Caco-2 (cell line): Measurements from ENCODE around the gene ABCA4. TPM values are rescaled to one million over a fixed set of nuclear protein-coding genes. Genes with fewer than 3 reads are reported as not detected.
"Not testable (repeated sequence)": the region's sequence is repeated elsewhere in the genome, so short reads cannot be mapped to it uniquely, and the experiment has no call there.

Experiments used
- BruUV-seq: library from RNA; stranded (reverse); fragments of 400-500 nt; replicated peaks from 2 replicates; lab custom pipeline; 2021; lab: Mats Ljungman, UMichigan
- CTCF ChIA-PET: fragments of 300-600 bp; sonication (Branson Sonifier 250); formaldehyde crosslinking; loops from one replicate; lab custom pipeline; 2022; ENCODE audit warnings: antibody characterized with exemption; lab: Charles Lee
- POLR2A ChIA-PET: fragments of 300-600 bp; sonication (Branson Sonifier 250); formaldehyde crosslinking; loops from one replicate; lab custom pipeline; 2022; ENCODE audit warnings: antibody characterized with exemption; lab: Charles Lee
- DNase-seq, 2 experiments: peaks; one replicate each; pipeline versions ENCODE4 v3.0.0 to v3.0.0-alpha.2; 2020 to 2022
- H3K27me3 ChIP-seq: replicated peaks from 2 replicates; pipeline ENCODE4 v1.6.0; 2011; ENCODE audit warnings: low read length; ENCODE audit not compliant: control insufficient read depth, insufficient read depth
- H3K36me3 ChIP-seq: 2 replicates; pipeline ENCODE4 v1.5.1; 2011; ENCODE audit warnings: low read length; ENCODE audit not compliant: control insufficient read depth, insufficient read depth
- H3K4me1 ChIP-seq: fragments of 250-450 bp; sonication (Bioruptor Pico); 2 replicates; pipeline ENCODE4 v1.5.1; 2020; ENCODE audit warnings: mild to moderate bottlenecking
- H3K4me3 ChIP-seq: 2 replicates; pipeline ENCODE4 v1.5.1; 2011; ENCODE audit warnings: low read depth, mild to moderate bottlenecking, control low read depth, low read length
- H3K9me3 ChIP-seq: fragments of 250-450 bp; sonication (Bioruptor Pico); 2 replicates; pipeline ENCODE4 v1.5.1; 2020; ENCODE audit warnings: mild to moderate bottlenecking, moderate library complexity
- H3K27ac Mint-ChIP-seq: one replicate; pipeline ENCODE4 v1.8.0; 2022; ENCODE audit warnings: mixed read lengths; ENCODE audit not compliant: unreplicated experiment
- H3K27me3 Mint-ChIP-seq: one replicate; pipeline ENCODE4 v1.8.0; 2022; ENCODE audit warnings: mixed read lengths; ENCODE audit not compliant: insufficient read depth, unreplicated experiment
- H3K36me3 Mint-ChIP-seq: one replicate; pipeline ENCODE4 v1.8.0; 2022; ENCODE audit warnings: mild to moderate bottlenecking, mixed read lengths; ENCODE audit not compliant: insufficient read depth, unreplicated experiment
- H3K4me1 Mint-ChIP-seq: one replicate; pipeline ENCODE4 v1.8.0; 2022; ENCODE audit warnings: low read depth, mixed read lengths; ENCODE audit not compliant: unreplicated experiment
- H3K4me3 Mint-ChIP-seq: one replicate; pipeline ENCODE4 v1.8.0; 2022; ENCODE audit warnings: mild to moderate bottlenecking, moderate library complexity, mixed read lengths; ENCODE audit not compliant: unreplicated experiment
- H3K9me3 Mint-ChIP-seq: one replicate; pipeline ENCODE4 v1.8.0; 2022; ENCODE audit warnings: mixed read lengths; ENCODE audit not compliant: unreplicated experiment
- CTCF ChIP-seq, 2 experiments: fragments of 200-600 bp in 1 of 2; IDR thresholded peaks; 1 replicate in 1 of 2; 2 replicates in 1 of 2; pipeline versions ENCODE4 v1.5.1 to v1.8.0; 2011 to 2022; ENCODE audit warnings: antibody characterized with exemption in 1 of 2, control low read depth in 1 of 2, inconsistent platforms in 1 of 2, low read depth in 1 of 2, low read length in 1 of 2, mild to moderate bottlenecking in 1 of 2, moderate library complexity in 1 of 2; ENCODE audit not compliant: insufficient read depth in 1 of 2, severe bottlenecking in 1 of 2, unreplicated experiment in 1 of 2
- intact Hi-C: fragments of 100-400 bp; cut with micrococcal nuclease; formaldehyde crosslinking; loops from one replicate; pipeline ENCODE4 v1.10.0; 2022; ENCODE audit not compliant: unreplicated experiment
- total RNA-seq: library from RNA; stranded (reverse); gene quantifications from 2 replicates; pipeline ENCODE4 v1.2.3, GENCODE V29; 2022

Gene ABCA4
- total RNA-seq, 1 experiment from 2014 or later = 1.8 TPM

DNA sequence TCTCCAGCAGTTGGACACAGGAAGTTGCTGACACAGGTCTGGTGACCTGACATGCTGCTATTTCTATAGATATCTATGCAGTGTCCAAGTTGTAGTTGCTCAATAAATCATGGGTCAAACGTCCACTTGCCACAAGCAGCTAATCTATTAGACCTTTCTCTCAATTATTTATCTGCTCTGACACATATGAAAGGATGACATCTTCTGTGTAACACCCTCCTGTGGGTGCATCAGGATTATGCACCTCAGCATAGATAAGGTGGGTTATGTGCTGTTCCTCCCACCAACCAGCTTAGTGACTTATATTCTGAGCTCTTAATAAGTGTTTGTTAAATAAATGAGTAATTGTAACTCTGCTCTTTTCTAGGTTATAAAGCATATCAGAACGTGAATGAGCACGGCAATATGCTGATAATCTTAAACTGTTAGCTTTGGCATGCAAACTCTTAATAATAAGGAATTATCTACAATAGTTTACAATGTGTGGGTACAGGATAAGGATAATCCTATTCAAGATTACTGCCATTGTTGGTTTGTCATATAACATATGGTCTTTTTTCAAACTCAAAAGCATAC lies 121.0 kb downstream of the ABCA4 start:
- H3K27ac Mint-ChIP-seq = no peak overlapping the region
- Histone ChIP-seq H3K4me3 (no peak overlapping the region), H3K4me1 (no peaks in the 10 kb centered on the region), H3K27me3 (no peaks in the 10 kb centered on the region), H3K36me3 (no peaks in the 10 kb centered on the region), H3K9me3 (no peaks in the 10 kb centered on the region)
- CTCF ChIA-PET = no interaction called here
- peaks cover 3% of the 10 kb centered on the region for H3K27me3 Mint-ChIP-seq
- no peak for DNase-seq
- no peak overlapping the region for H3K4me3 Mint-ChIP-seq
- intact Hi-C loops = no loop called here
- H3K9me3 Mint-ChIP-seq = no peaks in the 10 kb centered on the region
- H3K4me1 Mint-ChIP-seq = no peaks in the 10 kb centered on the region
- BruUV-seq = no TSS peak
- POLR2A ChIA-PET = no interaction called here
- no peaks in the 10 kb centered on the region for H3K36me3 Mint-ChIP-seq
- TF ChIP-seq CTCF (IDR thresholded peaks at IDR 0.05; ENCODE audit: insufficient read depth in 1 of 2, low read depth in 1 of 2, low read length in 1 of 2, severe bottlenecking in 1 of 2, unreplicated experiment in 1 of 2) = no peak

DNA sequence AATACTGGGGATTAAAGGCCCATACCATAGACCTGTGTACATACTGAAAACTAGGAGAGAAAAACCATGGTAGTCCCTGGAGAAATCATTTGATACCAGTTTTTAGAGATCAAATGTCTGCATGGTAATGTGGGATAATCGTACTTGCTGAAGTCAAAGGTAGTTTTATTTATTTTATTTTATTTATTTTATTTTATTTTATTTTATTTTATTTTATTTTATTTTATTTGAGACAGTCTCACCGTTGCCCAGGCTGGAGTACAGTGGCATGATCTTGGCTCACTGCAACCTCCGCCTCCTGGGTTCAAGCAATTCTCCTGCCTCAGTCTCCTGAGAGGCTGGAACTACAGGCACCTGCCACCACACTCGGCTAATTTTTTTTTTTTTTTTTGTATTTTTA lies 122.4 kb downstream of the ABCA4 start:
- intact Hi-C loops, H3K9me3 Mint-ChIP-seq, H3K4me1 Mint-ChIP-seq, POLR2A ChIA-PET, CTCF ChIA-PET, DNase-seq, H3K27ac Mint-ChIP-seq, H3K27me3 ChIP-seq, H3K9me3 ChIP-seq, BruUV-seq, H3K27me3 Mint-ChIP-seq, H3K4me3 ChIP-seq, H3K4me3 Mint-ChIP-seq, H3K4me1 ChIP-seq, H3K36me3 ChIP-seq, H3K36me3 Mint-ChIP-seq: not testable (repeated sequence)

- no peak overlapping the region for H3K4me3 Mint-ChIP-seq
- H3K27me3 Mint-ChIP-seq = peaks cover 3% of the 10 kb centered on the region
- TF ChIP-seq CTCF (IDR thresholded peaks at IDR 0.05; ENCODE audit: insufficient read depth in 1 of 2, low read depth in 1 of 2, low read length in 1 of 2, severe bottlenecking in 1 of 2, unreplicated experiment in 1 of 2) = no peak
- ChIA-PET POLR2A (no interaction called here), CTCF (no interaction called here)
- H3K36me3 Mint-ChIP-seq = no peaks in the 10 kb centered on the region
- Histone ChIP-seq H3K27me3 (no peaks in the 10 kb centered on the region), H3K36me3 (no peaks in the 10 kb centered on the region), H3K4me1 (no peaks in the 10 kb centered on the region), H3K4me3 (no peak overlapping the region), H3K9me3 (no peaks in the 10 kb centered on the region)
- H3K9me3 Mint-ChIP-seq = no peaks in the 10 kb centered on the region
- intact Hi-C loops = no loop called here
- DNase-seq = no peak
- no peak overlapping the region for H3K27ac Mint-ChIP-seq
- no TSS peak for BruUV-seq
- H3K4me1 Mint-ChIP-seq = no peaks in the 10 kb centered on the region
These were observed 123.2 kb downstream of the ABCA4 start for GRCh38 chr1:93997756-93998155.
